ENCODE results near the gene LRRK1. TPM values are rescaled to one million over a fixed set of nuclear protein-coding genes. Genes with fewer than 3 reads are reported as not detected.

Gene LRRK1
- total and polyA plus RNA-seq, 2 donors, result 3.4 to 6.7 TPM

- Histone ChIP-seq H3K4me3 (ENCODE audit: low read length in 2 of 2) (no peak overlapping the region), H3K9me3 (ENCODE audit: control insufficient read depth in 2 of 2, insufficient read depth in 1 of 2, low read length in 1 of 2) (peaks cover 0 to 3% of the 10 kb centered on the region in 2 donors), H3K27ac (ENCODE audit: low read depth in 1 of 2, low read length in 1 of 2) (no peak overlapping the region), H3K4me1 (ENCODE audit: control insufficient read depth in 2 of 2, insufficient read depth in 2 of 2, low read length in 2 of 2) (no peaks in the 10 kb centered on the region), H3K27me3 (ENCODE audit: control insufficient read depth in 2 of 2, insufficient read depth in 1 of 2, low read length in 1 of 2) (no peaks in the 10 kb centered on the region), H3K36me3 (ENCODE audit: control insufficient read depth in 2 of 2, insufficient read depth in 2 of 2, low read length in 1 of 2) (no peaks in the 10 kb centered on the region)
- WGBS, result 96% methylated on average over 5 of the region's 5 CpGs
- DNase-seq (ENCODE audit: low read depth in 6 of 9, low spot score in 9 of 9), result no peak
Measured at GRCh38 chr15:100988297-100988696, 69.1 kb downstream of the LRRK1 start.

GRCh38 chr15:100988857-100989256, 69.7 kb downstream of the LRRK1 start:
- WGBS, result 96% methylated on average over 3 of the region's 3 CpGs
- DNase-seq (ENCODE audit: low read depth in 6 of 9, low spot score in 9 of 9), result no peak
- Histone ChIP-seq H3K27me3 (ENCODE audit: control insufficient read depth in 2 of 2, insufficient read depth in 1 of 2, low read length in 1 of 2) (no peaks in the 10 kb centered on the region), H3K36me3 (ENCODE audit: control insufficient read depth in 2 of 2, insufficient read depth in 2 of 2, low read length in 1 of 2) (no peaks in the 10 kb centered on the region), H3K9me3 (ENCODE audit: control insufficient read depth in 2 of 2, insufficient read depth in 1 of 2, low read length in 1 of 2) (peaks cover 0 to 3% of the 10 kb centered on the region in 2 donors), H3K27ac (ENCODE audit: low read depth in 1 of 2, low read length in 1 of 2) (no peak overlapping the region), H3K4me1 (ENCODE audit: control insufficient read depth in 2 of 2, insufficient read depth in 2 of 2, low read length in 2 of 2) (no peaks in the 10 kb centered on the region), H3K4me3 (ENCODE audit: low read length in 2 of 2) (no peak overlapping the region)

GRCh38 chr15:100994597-100995446, 75.7 kb downstream of the LRRK1 start:
- no peak overlapping the region for H3K27ac ChIP-seq (ENCODE audit: low read depth in 1 of 2, low read length in 1 of 2)
- no peaks in the 10 kb centered on the region for H3K36me3 ChIP-seq (ENCODE audit: control insufficient read depth in 2 of 2, insufficient read depth in 2 of 2, low read length in 1 of 2)
- H3K27me3 ChIP-seq (ENCODE audit: control insufficient read depth in 2 of 2, insufficient read depth in 1 of 2, low read length in 1 of 2), result no peaks in the 10 kb centered on the region
- no peak overlapping the region for H3K4me3 ChIP-seq (ENCODE audit: low read length in 2 of 2)
- no peak for DNase-seq (ENCODE audit: low read depth in 6 of 9, low spot score in 9 of 9)
- H3K4me1 ChIP-seq (ENCODE audit: control insufficient read depth in 2 of 2, insufficient read depth in 2 of 2, low read length in 2 of 2), result no peaks in the 10 kb centered on the region
- 88% methylated on average over 17 of the region's 17 CpGs for WGBS
- H3K9me3 ChIP-seq (ENCODE audit: control insufficient read depth in 2 of 2, insufficient read depth in 1 of 2, low read length in 1 of 2), result no peaks in the 10 kb centered on the region

- DNase-seq (ENCODE audit: low read depth in 6 of 9, low spot score in 9 of 9), result no peak
- Histone ChIP-seq H3K4me1 (ENCODE audit: control insufficient read depth in 2 of 2, insufficient read depth in 2 of 2, low read length in 2 of 2) (no peaks in the 10 kb centered on the region), H3K27me3 (ENCODE audit: control insufficient read depth in 2 of 2, insufficient read depth in 1 of 2, low read length in 1 of 2) (no peaks in the 10 kb centered on the region), H3K9me3 (ENCODE audit: control insufficient read depth in 2 of 2, insufficient read depth in 1 of 2, low read length in 1 of 2) (no peaks in the 10 kb centered on the region), H3K36me3 (ENCODE audit: control insufficient read depth in 2 of 2, insufficient read depth in 2 of 2, low read length in 1 of 2) (no peaks in the 10 kb centered on the region), H3K27ac (ENCODE audit: low read depth in 1 of 2, low read length in 1 of 2) (no peak overlapping the region), H3K4me3 (ENCODE audit: low read length in 2 of 2) (no peak overlapping the region)
- 97% methylated on average over 20 of the region's 20 CpGs for WGBS
Measured at GRCh38 chr15:100995471-100996430, 76.6 kb downstream of the LRRK1 start.

GRCh38 chr15:100997442-100997841, 78.3 kb downstream of the LRRK1 start:
- H3K4me1 ChIP-seq (ENCODE audit: control insufficient read depth in 2 of 2, insufficient read depth in 2 of 2, low read length in 2 of 2), result no peaks in the 10 kb centered on the region
- no peak overlapping the region for H3K4me3 ChIP-seq (ENCODE audit: low read length in 2 of 2)
- H3K27ac ChIP-seq (ENCODE audit: low read depth in 1 of 2, low read length in 1 of 2), result no peak overlapping the region
- no peak for DNase-seq (ENCODE audit: low read depth in 6 of 9, low spot score in 9 of 9)
- H3K27me3 ChIP-seq (ENCODE audit: control insufficient read depth in 2 of 2, insufficient read depth in 1 of 2, low read length in 1 of 2), result no peaks in the 10 kb centered on the region
- H3K36me3 ChIP-seq (ENCODE audit: control insufficient read depth in 2 of 2, insufficient read depth in 2 of 2, low read length in 1 of 2), result no peaks in the 10 kb centered on the region
- no peaks in the 10 kb centered on the region for H3K9me3 ChIP-seq (ENCODE audit: control insufficient read depth in 2 of 2, insufficient read depth in 1 of 2, low read length in 1 of 2)
- WGBS, result 91% methylated on average over 1 of the region's 1 CpG

- WGBS, result 92% methylated on average over 1 of the region's 1 CpG
- Histone ChIP-seq H3K9me3 (ENCODE audit: control insufficient read depth in 2 of 2, insufficient read depth in 1 of 2, low read length in 1 of 2) (no peaks in the 10 kb centered on the region), H3K27ac (ENCODE audit: low read depth in 1 of 2, low read length in 1 of 2) (no peak overlapping the region), H3K4me1 (ENCODE audit: control insufficient read depth in 2 of 2, insufficient read depth in 2 of 2, low read length in 2 of 2) (no peaks in the 10 kb centered on the region), H3K36me3 (ENCODE audit: control insufficient read depth in 2 of 2, insufficient read depth in 2 of 2, low read length in 1 of 2) (no peaks in the 10 kb centered on the region), H3K4me3 (ENCODE audit: low read length in 2 of 2) (no peak overlapping the region), H3K27me3 (ENCODE audit: control insufficient read depth in 2 of 2, insufficient read depth in 1 of 2, low read length in 1 of 2) (no peaks in the 10 kb centered on the region)
- DNase-seq (ENCODE audit: low read depth in 6 of 9, low spot score in 9 of 9), result no peak
Measured at GRCh38 chr15:100998630-100999029, 79.5 kb downstream of the LRRK1 start.

- no peaks in the 10 kb centered on the region for H3K4me1 ChIP-seq (ENCODE audit: control insufficient read depth in 2 of 2, insufficient read depth in 2 of 2, low read length in 2 of 2)
- no peaks in the 10 kb centered on the region for H3K36me3 ChIP-seq (ENCODE audit: control insufficient read depth in 2 of 2, insufficient read depth in 2 of 2, low read length in 1 of 2)
- H3K4me3 ChIP-seq (ENCODE audit: low read length in 2 of 2), result no peak overlapping the region
- H3K9me3 ChIP-seq (ENCODE audit: control insufficient read depth in 2 of 2, insufficient read depth in 1 of 2, low read length in 1 of 2), result no peaks in the 10 kb centered on the region
- no peak for DNase-seq (ENCODE audit: low read depth in 6 of 9, low spot score in 9 of 9)
- WGBS, result 98% methylated on average over 3 of the region's 3 CpGs
- H3K27ac ChIP-seq (ENCODE audit: low read depth in 1 of 2, low read length in 1 of 2), result no peak overlapping the region
- no peaks in the 10 kb centered on the region for H3K27me3 ChIP-seq (ENCODE audit: control insufficient read depth in 2 of 2, insufficient read depth in 1 of 2, low read length in 1 of 2)
Measured at GRCh38 chr15:100999369-100999768, 80.2 kb downstream of the LRRK1 start.

GRCh38 chr15:101000271-101000681, 81.1 kb downstream of the LRRK1 start:
- H3K4me1 ChIP-seq (ENCODE audit: control insufficient read depth in 2 of 2, insufficient read depth in 2 of 2, low read length in 2 of 2), result no peaks in the 10 kb centered on the region
- H3K27ac ChIP-seq (ENCODE audit: low read depth in 1 of 2, low read length in 1 of 2), result no peak overlapping the region
- DNase-seq (ENCODE audit: low read depth in 6 of 9, low spot score in 9 of 9), result no peak
- H3K27me3 ChIP-seq (ENCODE audit: control insufficient read depth in 2 of 2, insufficient read depth in 1 of 2, low read length in 1 of 2), result no peaks in the 10 kb centered on the region
- no peak overlapping the region for H3K4me3 ChIP-seq (ENCODE audit: low read length in 2 of 2)
- H3K36me3 ChIP-seq (ENCODE audit: control insufficient read depth in 2 of 2, insufficient read depth in 2 of 2, low read length in 1 of 2), result no peaks in the 10 kb centered on the region
- WGBS, result 93% methylated on average over 5 of the region's 5 CpGs
- H3K9me3 ChIP-seq (ENCODE audit: control insufficient read depth in 2 of 2, insufficient read depth in 1 of 2, low read length in 1 of 2), result peaks cover 0 to 2% of the 10 kb centered on the region in 2 donors

- no peaks in the 10 kb centered on the region for H3K36me3 ChIP-seq (ENCODE audit: control insufficient read depth in 2 of 2, insufficient read depth in 2 of 2, low read length in 1 of 2)
- no peak overlapping the region for H3K4me3 ChIP-seq (ENCODE audit: low read length in 2 of 2)
- H3K9me3 ChIP-seq (ENCODE audit: control insufficient read depth in 2 of 2, insufficient read depth in 1 of 2, low read length in 1 of 2), result peaks cover 0 to 2% of the 10 kb centered on the region in 2 donors
- H3K4me1 ChIP-seq (ENCODE audit: control insufficient read depth in 2 of 2, insufficient read depth in 2 of 2, low read length in 2 of 2), result no peaks in the 10 kb centered on the region
- H3K27ac ChIP-seq (ENCODE audit: low read depth in 1 of 2, low read length in 1 of 2), result no peak overlapping the region
- 96% methylated on average over 6 of the region's 6 CpGs for WGBS
- DNase-seq (ENCODE audit: low read depth in 6 of 9, low spot score in 9 of 9), result no peak
- no peaks in the 10 kb centered on the region for H3K27me3 ChIP-seq (ENCODE audit: control insufficient read depth in 2 of 2, insufficient read depth in 1 of 2, low read length in 1 of 2)
Measured at GRCh38 chr15:101001056-101001455, 81.9 kb downstream of the LRRK1 start.
